Stimulated activated CD8-positive, alpha-beta memory T cell treated with anti-CD3 and anti-CD28 coated beads, Interleukin-2, amount 100 ng/mL, for 48 hours (primary cell): ENCODE data around the gene ABHD2.

Experiments
- DNase-seq, 2 donors: peaks; one replicate each; pipeline ENCODE4 v3.0.0-alpha.2; 2020; ENCODE audit warnings: low read depth in 2 of 2

Gene ABHD2

DNA sequence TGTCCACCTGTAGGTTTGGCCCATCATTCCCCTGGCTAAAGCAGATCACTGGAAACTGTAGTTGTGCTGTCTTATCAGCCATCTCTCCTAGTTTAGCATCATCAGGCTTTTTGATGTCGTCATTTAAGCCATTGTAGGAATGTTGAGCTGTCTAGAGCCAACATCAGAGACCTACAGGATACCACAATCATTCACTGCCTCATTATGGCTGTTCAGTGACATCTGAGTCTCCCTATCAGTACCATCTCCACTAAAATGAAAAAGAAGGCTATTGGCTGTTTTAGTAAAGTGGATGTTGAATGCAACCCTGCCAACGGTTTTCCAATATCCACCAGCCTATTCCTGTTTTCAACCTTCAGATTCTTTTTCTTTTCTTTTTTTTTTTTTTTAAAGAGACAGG is 103.9 kb downstream of the ABHD2 start:
- DNase-seq, result no peak

DNA sequence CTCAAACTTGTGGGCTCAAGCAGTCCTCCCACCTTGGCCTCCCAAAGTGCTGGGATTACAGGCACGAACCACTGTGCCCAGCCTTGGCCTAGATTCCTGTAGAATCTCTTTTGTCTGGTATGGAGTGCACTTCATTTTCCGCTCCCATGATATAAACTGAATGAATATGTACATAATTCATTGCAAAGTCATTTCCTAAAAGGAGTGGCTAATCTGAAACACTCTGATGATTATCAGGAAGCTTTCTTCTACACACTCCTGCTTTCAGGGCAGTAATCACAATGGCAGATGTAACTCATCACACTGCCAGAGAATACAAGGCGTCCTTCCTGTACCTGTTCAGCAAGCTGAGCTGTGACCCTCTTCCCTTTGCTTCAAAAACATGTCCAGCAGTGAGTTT is 104.5 kb downstream of the ABHD2 start:
- no peak for DNase-seq

DNA sequence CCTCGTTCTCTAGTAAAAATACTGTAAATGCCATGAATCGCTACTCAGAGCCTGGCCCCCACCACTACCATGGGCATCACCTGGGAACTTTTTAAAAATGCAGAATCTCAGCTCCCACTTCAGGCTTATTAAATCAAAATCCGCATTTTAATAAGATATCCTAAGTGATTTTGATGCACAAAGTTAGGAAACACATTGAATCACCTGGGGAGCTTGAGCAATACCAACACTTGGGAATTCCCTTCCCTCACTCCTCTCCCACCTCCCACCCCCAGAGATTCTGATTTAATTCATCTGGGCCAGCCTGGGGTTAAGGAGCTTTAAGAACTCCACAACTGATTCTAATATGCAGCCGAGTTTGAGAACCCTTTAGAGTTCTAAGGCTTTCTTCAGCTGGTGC is 106.4 kb downstream of the ABHD2 start:
- no peak for DNase-seq

DNA sequence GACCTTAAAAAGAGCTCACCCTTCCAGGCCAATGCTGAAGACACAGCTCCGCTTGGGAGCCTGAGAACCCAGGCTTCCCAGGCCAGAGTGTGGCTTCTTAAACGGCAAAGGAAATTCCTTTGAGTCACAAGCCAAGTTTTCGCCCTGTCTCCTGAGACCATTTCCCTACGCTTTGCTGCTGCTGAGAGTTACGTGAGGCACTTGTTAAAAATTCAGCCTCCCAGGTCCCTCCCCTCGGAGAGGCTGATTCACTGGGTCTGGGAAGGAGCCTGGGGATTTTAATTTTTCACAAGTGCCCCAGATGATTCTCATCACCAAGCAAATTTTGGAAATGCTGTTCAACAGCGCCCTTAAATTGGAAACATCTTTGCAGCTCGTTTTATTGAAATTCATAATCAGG is 107.6 kb downstream of the ABHD2 start:
- no peak for DNase-seq

DNA sequence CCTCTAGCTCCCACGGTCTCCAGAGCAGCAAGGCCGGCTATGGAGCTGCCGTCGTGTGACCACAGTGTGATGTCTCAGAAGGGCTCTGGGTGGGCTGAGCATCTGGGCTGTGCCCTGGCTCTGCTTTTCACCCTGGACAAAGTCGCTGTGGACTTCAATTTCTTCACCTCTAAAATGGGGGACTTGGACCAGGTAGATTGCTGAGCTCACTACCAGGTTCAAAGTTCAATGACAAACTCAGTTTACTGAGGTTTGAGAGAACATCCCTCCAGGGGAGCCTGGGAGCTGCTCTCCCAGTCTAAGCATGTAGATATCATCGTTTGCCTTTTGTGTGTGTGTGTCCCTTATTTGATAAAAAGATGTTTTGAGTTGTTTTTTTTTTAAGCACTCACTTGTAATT is 108.0 kb downstream of the ABHD2 start:
- DNase-seq, result no peak

DNA sequence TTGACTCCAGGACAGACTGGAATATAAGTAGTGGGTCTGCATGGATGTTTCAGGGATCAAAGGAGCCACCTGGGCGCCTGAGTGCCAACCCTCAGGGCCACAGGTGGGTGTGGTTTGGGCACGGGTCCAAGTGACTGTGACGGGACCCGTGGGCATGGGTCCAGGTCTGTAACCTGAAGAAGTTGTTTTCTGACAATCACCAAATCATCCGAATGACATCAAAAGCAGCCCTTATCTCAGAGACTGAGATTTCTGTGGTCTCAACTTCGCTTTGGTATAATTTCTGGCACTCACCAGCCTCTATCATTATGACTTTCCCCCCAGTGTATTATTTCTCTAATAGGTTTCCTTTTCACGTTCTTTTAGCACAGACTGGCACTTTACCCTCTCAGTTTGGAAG is 108.7 kb downstream of the ABHD2 start:
- peak in 1 of 2 donors; percentile 59 for DNase-seq

DNA sequence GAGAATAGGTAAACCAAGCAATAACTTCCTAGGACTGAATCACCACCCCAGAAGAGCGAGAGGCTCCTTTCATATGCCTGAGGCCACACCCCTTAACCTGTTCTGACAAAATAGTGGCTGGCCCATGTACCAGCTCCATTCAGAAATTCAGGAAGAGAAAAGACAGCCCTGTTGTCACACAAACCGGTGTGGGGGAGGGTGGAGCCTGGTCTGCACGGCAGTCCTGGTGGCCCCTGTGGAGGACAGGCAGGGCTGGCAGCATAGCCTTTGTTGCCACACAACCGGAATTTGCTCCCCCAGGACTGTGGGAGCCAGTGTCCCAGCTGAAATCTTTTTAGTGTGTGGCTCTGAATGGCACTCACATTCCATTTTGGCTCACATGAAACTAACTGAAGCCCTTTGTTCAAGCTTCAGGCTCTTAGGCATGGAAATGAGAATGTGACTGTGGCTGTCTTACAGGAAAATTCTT is 109.3 kb downstream of the ABHD2 start:
- peak in 1 of 2 donors; percentile 30 for DNase-seq

DNA sequence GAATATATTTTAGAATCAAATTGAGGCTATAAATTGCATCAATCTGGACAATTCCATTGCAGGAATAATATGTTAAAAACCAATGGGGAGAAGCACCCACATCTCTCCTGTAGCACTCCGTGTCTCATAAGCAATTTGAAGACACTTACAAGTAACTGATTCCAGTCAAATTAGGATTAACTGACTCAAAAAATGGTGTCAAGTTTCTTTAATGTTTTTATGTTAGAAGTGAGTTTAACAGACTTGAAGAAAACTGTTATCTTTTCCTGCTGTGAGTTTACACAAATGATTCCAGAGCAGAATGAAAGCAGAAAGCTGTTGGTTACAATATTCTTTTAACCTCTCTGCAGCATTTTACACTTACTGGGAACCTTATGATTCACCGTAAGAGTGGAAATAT is 109.9 kb downstream of the ABHD2 start:
- no peak for DNase-seq

DNA sequence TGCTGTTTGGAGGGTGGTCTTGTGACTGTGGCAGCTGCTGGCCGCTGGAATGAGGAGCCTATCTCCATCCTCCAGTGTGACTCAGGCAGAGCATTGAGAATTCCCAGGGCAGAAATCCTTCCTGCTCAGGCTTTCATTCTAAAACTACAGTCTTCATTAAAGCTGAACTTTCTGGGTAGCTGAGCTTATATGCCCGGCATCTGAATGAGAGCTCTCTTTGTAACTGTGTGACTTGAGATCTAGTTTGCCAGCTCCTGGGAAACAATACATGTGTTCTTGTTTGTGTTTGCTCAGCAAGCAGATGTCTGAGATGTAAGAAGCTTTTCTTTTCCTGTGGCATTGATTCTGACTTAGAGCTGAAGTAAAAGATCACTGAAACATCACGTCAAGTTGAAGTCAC is 110.7 kb downstream of the ABHD2 start:
- no peak for DNase-seq

DNA sequence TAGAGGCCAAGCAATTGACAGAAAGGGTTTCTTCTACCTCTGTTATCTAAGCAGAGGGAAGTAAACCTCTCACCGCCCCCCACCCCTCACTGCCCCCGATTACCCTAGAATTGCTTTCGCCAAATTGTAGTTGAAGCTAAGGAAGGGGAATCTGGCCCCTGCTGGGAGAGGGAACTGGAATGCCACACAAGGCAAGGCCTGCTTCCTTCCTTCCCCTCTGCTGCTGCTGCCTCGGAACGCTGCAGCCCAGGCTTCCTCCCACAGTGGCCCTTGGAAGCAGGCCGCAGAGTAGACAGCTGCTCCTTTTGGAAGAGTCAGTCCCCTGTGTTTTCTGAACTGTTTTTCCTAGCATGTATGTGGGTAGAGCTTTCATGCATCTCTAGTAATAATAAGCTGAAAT is 111.5 kb downstream of the ABHD2 start:
- no peak for DNase-seq

DNA sequence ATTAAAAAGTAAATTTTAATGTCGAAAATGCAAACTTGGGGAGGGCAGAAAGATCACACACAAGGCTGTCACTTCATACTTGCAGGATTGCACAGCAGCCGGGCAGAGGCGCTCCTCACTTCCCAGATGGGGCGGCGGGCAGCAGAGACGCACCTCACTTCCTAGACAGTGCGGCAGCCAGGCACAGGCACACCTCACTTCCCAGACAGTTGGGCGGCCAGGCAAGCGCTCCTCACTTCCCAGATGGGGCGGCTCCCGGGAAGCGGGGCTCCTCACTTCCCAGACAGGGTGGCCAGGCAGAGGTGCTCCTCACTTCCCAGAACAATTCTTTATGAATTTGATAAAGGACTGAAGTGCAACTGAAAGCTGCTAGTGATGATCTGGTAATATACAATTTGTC is 111.9 kb downstream of the ABHD2 start:
- no peak for DNase-seq

DNA sequence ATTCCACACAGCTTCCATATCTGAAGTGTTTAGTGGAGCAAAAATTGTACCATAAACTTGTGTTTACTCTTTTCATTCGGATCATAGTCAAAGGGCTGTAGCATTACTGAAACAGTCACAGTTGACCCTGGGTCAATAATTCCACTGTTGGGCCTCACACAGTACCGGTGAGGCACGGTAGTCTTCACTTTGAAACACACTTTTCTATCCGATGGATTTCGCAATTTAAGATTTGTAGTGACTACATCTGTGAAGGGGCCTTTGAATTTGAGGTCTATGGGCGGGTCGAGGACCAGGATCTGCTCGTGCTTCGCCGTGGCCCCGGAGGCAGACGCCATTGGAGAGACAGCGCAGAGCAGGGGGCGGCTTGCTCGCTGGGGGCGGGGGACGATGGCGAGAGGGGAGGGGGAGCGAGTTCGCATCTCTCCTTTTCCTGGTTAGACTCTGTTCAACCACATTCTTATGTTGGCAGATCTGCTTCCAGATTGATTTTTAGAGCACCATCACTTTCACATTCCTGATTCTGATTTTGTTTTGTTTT is 113.3 kb downstream of the ABHD2 start:
- DNase-seq, result no peak

DNA sequence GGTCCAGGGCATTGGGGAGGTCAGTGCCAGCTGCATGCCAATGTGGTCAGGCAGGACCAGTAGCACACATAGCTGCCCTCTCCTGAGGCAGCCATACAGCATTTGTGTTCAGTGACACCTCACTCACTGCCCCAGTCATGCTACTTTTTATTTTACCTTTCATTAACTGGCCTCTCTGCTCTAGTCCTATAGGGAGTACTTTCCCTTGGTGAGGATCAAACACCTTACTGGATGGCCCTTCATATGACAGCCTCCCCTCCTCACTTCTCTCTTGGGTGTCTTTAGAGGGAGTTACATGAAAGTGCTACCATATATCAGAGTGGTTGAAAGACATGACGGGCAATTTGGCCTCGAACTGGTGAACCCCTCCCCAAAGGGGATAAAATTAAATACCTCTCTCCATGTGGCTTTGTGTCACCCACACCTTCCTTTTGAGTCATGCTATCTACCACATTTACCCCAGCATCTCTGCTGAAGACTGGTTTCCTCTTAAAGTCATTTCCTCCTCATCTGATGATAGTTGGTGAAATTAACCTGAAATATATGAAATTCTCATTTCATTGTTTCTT is 115.5 kb downstream of the ABHD2 start:
- peak in 1 of 2 donors; percentile 13 for DNase-seq

DNA sequence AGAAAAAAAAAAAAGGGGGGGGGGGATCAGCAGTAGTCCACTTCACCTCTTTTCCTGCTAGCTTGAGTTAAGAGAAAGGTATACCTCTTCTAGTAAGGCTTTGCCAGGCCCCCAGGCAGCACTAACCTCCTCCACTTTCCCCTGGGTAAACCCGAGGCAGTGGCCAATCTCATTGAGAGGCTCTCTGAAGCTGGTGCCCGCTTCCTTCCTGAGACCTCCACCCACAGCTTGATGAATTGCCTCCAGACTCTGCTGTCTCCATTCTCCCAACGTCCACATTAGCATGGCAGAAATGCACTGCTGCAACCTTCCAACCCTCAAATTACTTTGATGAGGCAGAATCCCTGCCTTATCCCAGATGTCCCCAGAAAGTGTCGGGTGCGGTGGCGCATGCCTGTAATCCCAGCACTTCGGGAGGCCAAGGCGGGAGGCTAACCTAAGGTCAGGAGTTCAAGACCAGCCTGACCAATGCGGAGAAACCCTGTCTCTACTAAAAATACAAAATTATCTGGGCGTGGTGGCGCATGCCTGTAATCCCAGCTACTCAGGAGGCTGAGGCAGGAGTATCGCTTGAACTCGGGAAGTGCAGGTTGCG is 117.8 kb downstream of the ABHD2 start:
- no peak for DNase-seq

DNA sequence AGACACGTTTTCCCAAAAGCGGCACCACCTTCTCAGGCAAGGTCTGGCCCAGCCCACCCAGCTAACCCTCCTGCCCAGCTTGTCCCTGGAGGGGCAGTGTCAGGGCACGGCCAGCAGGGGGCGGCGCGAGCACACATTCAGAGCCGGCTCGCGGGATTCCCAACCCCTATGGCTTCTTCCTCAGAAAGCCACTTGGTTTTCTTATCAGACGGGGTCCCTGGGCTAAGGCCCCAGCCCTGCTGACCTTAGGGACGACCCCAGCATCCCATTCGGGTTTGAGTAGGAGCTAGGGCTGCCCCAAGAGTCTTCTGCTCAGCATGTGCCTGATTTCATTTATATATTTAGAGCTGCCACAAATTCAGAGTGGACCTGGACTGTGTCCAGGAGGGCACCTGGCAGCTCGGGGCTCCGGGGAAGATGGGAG is 118.7 kb downstream of the ABHD2 start:
- DNase-seq, result peak; percentile 65 to 69

DNA sequence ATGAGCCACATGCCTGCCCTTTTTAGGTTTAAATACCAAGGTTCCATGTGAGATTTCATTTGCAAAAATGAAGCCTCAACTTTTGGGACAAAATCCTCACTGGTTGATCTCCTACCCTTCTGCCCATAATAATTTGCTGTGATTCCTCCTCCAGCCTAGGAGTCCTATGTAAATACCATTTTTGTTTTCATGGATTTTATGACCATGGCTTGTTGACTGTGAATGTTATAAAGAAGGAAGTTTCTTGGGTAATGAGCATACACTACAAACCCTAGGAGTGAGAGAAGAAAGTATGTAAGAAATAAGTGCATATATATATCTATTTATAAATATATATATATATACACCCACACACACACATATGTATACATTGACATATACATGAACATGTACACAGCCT is 120.0 kb downstream of the ABHD2 start:
- no peak for DNase-seq

DNA sequence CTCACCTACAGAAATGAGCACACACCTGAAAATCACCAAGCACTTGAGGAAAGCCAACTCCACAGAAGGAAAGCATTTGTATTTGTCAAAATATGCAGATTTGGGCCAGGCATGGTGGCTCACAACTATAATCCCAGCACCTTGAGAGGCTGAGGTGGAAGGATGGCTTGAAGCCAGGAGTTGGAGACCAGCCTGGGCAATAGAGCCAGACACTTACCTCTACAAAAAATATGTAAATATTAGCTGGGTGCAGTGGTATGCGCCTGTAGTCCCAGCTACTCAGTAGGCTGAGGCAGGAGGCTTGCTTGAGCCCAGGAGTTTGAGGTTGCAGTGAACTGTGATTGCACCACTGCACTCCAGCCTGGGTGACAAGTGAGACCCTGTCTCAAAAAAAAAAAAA is 120.8 kb downstream of the ABHD2 start:
- DNase-seq, result no peak

DNA sequence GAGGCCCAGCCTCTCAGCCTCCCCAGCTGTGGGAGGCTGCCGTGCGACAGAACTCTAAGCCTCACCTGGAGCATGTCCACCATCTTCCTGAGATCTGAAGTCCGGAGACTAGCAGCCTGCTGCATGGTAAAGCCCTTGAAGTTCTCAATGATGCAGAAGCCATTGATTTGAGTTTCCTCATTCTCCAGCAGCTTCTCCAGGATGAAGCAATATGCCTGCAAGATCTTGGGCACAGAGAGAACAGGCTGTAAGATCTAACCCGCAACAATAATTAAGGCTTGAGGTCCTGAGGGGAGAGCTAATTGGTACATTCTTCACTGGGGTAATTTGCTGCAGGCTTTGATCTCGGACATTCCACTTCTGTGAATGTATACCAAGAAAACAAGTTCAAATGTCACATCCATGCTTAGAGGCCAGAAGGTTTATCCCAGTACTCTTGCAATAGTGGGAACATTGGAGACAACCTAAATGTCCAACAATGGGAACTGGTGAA is 123.5 kb downstream of the ABHD2 start:
- DNase-seq, result no peak

DNA sequence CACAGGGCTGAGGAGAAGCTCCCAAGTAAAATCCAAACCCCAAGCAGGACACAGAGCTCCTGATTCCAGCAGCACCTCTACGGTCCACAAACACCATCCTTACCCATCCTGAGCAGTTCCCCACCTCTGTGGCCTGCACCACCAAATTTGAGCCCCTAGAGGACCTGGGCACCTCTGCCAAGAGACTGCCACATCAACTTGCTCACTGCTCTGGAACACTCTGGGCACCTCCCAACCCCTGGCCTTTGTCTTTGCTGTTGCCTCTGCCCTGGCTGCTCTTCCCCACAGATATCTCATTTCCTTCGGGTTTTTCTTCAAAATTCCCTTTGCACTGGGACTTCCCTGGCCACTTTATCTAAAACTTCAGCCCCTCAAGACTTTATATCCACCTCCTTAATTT is 127.4 kb downstream of the ABHD2 start:
- no peak for DNase-seq

DNA sequence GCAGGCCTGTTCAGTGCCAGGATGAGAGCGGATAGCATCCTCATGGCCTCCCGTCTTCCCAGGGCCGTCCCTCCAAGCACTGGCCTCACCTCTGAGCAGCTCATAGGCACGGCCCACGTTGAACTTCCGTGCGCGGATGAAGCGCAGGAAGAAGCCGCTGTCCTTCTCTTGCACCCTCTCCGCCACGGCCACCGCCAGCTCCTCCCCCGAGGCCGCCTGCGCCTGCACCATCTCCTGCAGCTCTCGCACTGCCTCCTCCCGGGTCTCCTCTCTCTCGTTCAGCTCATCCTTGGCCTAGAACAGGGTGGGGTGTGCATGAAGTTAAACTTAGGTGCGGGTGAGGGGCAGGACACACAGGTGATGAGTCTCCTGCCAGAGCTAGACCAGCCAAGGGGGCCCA is 128.8 kb downstream of the ABHD2 start:
- DNase-seq, result no peak

DNA sequence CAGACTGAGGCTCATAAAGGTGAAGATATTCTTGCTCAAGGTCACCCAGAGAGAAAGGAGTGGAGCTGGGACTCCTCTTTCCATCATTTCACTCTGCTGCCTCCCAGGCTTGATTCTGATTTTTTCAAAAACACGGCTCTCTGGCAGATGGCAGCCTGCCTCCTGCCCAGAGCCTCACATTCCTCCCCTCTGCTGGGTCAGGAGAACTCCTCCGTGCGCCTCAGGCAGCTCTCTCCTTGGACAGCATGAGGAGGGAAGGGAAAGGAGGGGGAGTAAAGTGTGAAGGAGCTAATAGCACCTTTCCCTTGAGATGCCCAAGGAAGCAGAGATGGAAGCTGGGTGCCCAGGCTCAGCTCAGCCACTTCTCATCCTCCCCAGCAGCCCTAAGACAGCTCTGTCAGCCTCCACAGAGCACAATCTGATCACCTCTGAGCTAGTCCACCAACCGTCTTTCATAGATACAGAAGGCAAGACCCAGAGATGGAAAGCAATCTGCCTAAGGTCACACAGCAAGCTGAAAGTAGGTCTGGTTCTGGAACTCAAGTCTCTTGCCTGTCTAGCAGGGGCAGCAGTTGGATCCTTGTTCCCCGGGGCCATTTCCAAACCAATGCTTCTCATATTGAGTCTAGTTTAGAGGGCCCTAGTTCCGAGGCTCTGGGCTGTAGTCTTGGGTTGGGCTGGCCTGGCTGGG is 129.6 kb downstream of the ABHD2 start:
- no peak for DNase-seq

DNA sequence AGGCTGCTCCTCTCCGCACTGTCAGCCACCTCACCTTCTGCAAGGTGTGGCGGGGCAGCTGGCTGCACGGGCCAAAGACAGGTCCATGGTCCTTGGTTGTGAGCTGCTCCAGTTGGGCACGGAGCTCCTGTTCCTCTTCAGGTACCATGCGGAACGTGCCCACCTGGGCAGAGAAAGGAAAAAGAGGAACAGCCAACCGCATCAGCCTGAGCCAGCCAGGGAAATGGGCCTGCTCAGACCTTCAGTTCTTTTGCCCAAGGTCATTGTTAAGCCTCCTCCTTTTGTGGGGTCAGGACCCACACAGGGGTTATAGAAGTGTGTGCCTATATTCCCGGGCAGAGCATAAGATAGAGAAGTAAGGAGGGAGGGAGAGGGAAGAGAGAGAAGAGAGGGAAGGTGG is 130.3 kb downstream of the ABHD2 start:
- no peak for DNase-seq

DNA sequence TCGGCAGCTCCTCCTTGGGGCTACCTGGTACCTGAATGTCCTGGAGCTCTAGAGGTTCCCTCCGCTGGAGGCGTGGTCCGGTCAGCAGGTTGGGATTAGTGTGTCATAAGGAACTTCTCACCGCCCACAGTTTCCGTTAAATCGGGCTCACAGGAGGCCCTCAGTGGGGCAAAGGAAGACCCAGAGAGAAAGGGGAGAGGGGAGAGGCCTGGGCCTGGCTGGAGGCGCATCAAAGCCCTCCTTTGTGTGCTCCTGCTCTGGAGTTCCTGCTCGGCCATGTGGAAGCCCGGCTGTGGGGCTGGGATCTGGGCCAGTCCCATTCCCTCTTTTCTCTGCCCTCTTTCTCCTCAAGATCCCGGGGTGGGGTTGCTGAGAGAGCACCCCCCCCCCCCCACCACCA is 133.3 kb downstream of the ABHD2 start, which contains the start of gene RLBP1:
TSS of gene RLBP1 (minus strand) at position 37 of the 400 bp plus-strand sequence. CDS start 2,604 bp downstream, outside the sequence.
- DNase-seq, result no peak
